GM23338 (cell line): ENCODE results near the gene KRTAP4-3. TPM values are rescaled to one million over a fixed set of nuclear protein-coding genes. Genes with fewer than 3 reads are reported as not detected.
A peak's percentile ranks its signal among the peaks of the same experiment; 100 is the strongest.
"Not testable (repeated sequence)": the region's sequence is repeated elsewhere in the genome, so short reads cannot be mapped to it uniquely, and the experiment has no call there.

ENCODE experiments used
- ATAC-seq: fragments of 200-7000 bp; cut with Tn5 transposase; 3 replicates; pipeline ENCODE4 v1.9.1; 2020
- DNase-seq: peaks from one replicate; pipeline ENCODE4 v3.0.0-alpha.2; 2015; ENCODE audit warnings: low spot score
- H2AFZ ChIP-seq: fragments of 200-600 bp; sonication (generic); 2 replicates; pipeline ENCODE4 v1.8.0; 2016; ENCODE audit warnings: antibody characterized with exemption, mild to moderate bottlenecking, moderate library complexity
- H3F3A ChIP-seq: fragments of 200-600 bp; sonication (generic); replicated peaks from 2 replicates; pipeline ENCODE4 v1.8.0; 2017; ENCODE audit warnings: antibody characterized with exemption, mixed run types, low read depth
- H3K27ac ChIP-seq: fragments of 200-600 bp; sonication (generic); 2 replicates; pipeline ENCODE4 v1.6.1; 2016; ENCODE audit warnings: low read depth
- H3K27me3 ChIP-seq: fragments of 200-600 bp; sonication (generic); 2 replicates; pipeline ENCODE4 v1.8.0; 2016; ENCODE audit warnings: mild to moderate bottlenecking, mixed run types, moderate library complexity; ENCODE audit not compliant: insufficient read depth
- H3K36me3 ChIP-seq: fragments of 200-600 bp; sonication (generic); 2 replicates; pipeline ENCODE4 v1.8.0; 2016; ENCODE audit warnings: mild to moderate bottlenecking; ENCODE audit not compliant: insufficient read depth
- H3K4me1 ChIP-seq: fragments of 200-600 bp; sonication (generic); 2 replicates; pipeline ENCODE4 v1.8.0; 2016; ENCODE audit warnings: mild to moderate bottlenecking, moderate library complexity; ENCODE audit not compliant: insufficient read depth
- H3K4me2 ChIP-seq: fragments of 200-600 bp; sonication (generic); 2 replicates; pipeline ENCODE4 v1.7.1; 2017; ENCODE audit warnings: mixed run types
- H3K4me3 ChIP-seq: fragments of 200-600 bp; sonication (generic); 2 replicates; pipeline ENCODE4 v1.6.1; 2016; ENCODE audit warnings: mixed run types
- H3K79me2 ChIP-seq: fragments of 200-600 bp; sonication (generic); replicated peaks from 2 replicates; pipeline ENCODE4 v1.8.0; 2017; ENCODE audit warnings: mild to moderate bottlenecking; ENCODE audit not compliant: insufficient read depth
- H3K9me2 ChIP-seq: fragments of 200-600 bp; sonication (generic); 2 replicates; pipeline ENCODE4 v1.8.0; 2017; ENCODE audit not compliant: insufficient read depth
- H4K20me1 ChIP-seq: fragments of 200-600 bp; sonication (generic); replicated peaks from 2 replicates; pipeline ENCODE4 v1.8.0; 2017; ENCODE audit warnings: mild to moderate bottlenecking; ENCODE audit not compliant: insufficient read depth
- H3K27ac Mint-ChIP-seq: 2 replicates; pipeline ENCODE4 v1.8.0; 2020; ENCODE audit warnings: inconsistent platforms, mild to moderate bottlenecking, moderate library complexity, mixed read lengths
- H3K27me3 Mint-ChIP-seq: 3 replicates; pipeline ENCODE4 v1.8.0; 2022; ENCODE audit warnings: low read depth, mild to moderate bottlenecking, moderate library complexity, mixed read lengths, inconsistent platforms; ENCODE audit not compliant: insufficient read depth, poor library complexity
- H3K36me3 Mint-ChIP-seq: 3 replicates; pipeline ENCODE4 v1.8.0; 2021; ENCODE audit warnings: low read depth, mild to moderate bottlenecking, inconsistent platforms, moderate library complexity, mixed read lengths
- H3K4me1 Mint-ChIP-seq: 3 replicates; pipeline ENCODE4 v1.8.0; 2020; ENCODE audit warnings: mild to moderate bottlenecking, inconsistent platforms, mixed read lengths
- H3K4me3 Mint-ChIP-seq: 3 replicates; pipeline ENCODE4 v1.8.0; 2021; ENCODE audit warnings: moderate library complexity, mild to moderate bottlenecking, inconsistent platforms, mixed read lengths
- H3K9me3 Mint-ChIP-seq: 3 replicates; pipeline ENCODE4 v1.8.0; 2020; ENCODE audit warnings: moderate library complexity, mild to moderate bottlenecking, inconsistent platforms, mixed read lengths
- polyA plus RNA-seq: library from polyadenylated mRNA; unstranded; fragments of >200 nt; fragmentation: Nextera tagmentation; extraction: Ambion mirVana; gene quantifications from 2 replicates; pipeline ENCODE4 v1.2.1, GENCODE V29; 2016
- small RNA-seq: library from RNA; depleted of rRNA; stranded (forward); fragments of <200 nt; gene quantifications from one replicate; pipeline ENCODE3, GENCODE V24; 2014; ENCODE audit warnings: low replicate concordance
- total RNA-seq: library from RNA; depleted of rRNA; stranded (reverse); fragments of >200 nt; shearing (Covaris generic); gene quantifications from 2 replicates; pipeline ENCODE4 v1.2.3, GENCODE V29; 2014; rRNA removed
- TF ChIP-seq, protein P1 (sequence below): IDR thresholded peaks from 2 replicates; pipeline ENCODE4 v1.6.1; 2016; ENCODE audit warnings: antibody characterized with exemption

KRTAP4-3 gene
- total and polyA plus RNA-seq, 2 experiments from 2014 or later = not detected

- no peaks in the 10 kb centered on the region; the same call in 1 of the 2 replicates for H3K36me3 ChIP-seq
- H3K4me1 ChIP-seq = 0 out of 2 replicates have a peak, but pooled peaks cover 4% of the 10 kb centered on the region
- Mint-ChIP-seq H3K4me3 (no peak overlapping the region), H3K9me3 (peaks cover 5% of the 10 kb centered on the region; the same call in 2 of the 3 replicates), H3K36me3 (peaks cover 13% of the 10 kb centered on the region), H3K4me1 (peaks cover 33% of the 10 kb centered on the region), H3K27ac (no peak overlapping the region), H3K27me3 (peaks cover 6% of the 10 kb centered on the region)
- no peaks in the 10 kb centered on the region for H3K9me2 ChIP-seq
- TF ChIP-seq, protein P1, sequence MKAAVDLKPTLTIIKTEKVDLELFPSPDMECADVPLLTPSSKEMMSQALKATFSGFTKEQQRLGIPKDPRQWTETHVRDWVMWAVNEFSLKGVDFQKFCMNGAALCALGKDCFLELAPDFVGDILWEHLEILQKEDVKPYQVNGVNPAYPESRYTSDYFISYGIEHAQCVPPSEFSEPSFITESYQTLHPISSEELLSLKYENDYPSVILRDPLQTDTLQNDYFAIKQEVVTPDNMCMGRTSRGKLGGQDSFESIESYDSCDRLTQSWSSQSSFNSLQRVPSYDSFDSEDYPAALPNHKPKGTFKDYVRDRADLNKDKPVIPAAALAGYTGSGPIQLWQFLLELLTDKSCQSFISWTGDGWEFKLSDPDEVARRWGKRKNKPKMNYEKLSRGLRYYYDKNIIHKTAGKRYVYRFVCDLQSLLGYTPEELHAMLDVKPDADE = no peak
- H2AFZ ChIP-seq = no peak overlapping the region
- H3K27ac ChIP-seq = no peak overlapping the region
- no peaks in the 10 kb centered on the region for H4K20me1 ChIP-seq
- ATAC-seq = no peak
- no peak overlapping the region for H3K4me3 ChIP-seq
- no peaks in the 10 kb centered on the region for H3K79me2 ChIP-seq
- no peak overlapping the region for H3K4me2 ChIP-seq
- H3F3A ChIP-seq = no peaks in the 10 kb centered on the region
- no peak for DNase-seq
- no peaks in the 10 kb centered on the region for H3K27me3 ChIP-seq
These were observed 49.3 kb downstream of the KRTAP4-3 start for GRCh38 chr17:41118721-41119120.

GRCh38 chr17:41117846-41118386 is 50.1 kb downstream of the KRTAP4-3 start, which contains the start of gene KRTAP4-11:
Gene KRTAP4-11 (minus strand): TSS chr17:41118373. CDS start chr17:41118315, 58 bp downstream.
- not testable (repeated sequence) for H3K4me3 Mint-ChIP-seq, H3K9me2 ChIP-seq, H3K4me2 ChIP-seq, DNase-seq, H3K27ac ChIP-seq, H4K20me1 ChIP-seq, H3K27me3 ChIP-seq, H3K4me1 ChIP-seq, H3K27me3 Mint-ChIP-seq, H3F3A ChIP-seq, H2AFZ ChIP-seq, ATAC-seq, H3K79me2 ChIP-seq, H3K36me3 ChIP-seq, H3K4me3 ChIP-seq
- H3K9me3 Mint-ChIP-seq = peaks cover 13% of the 10 kb centered on the region
- H3K27ac Mint-ChIP-seq = peak within 1 kb of the TSS; percentile 66; the same call in 1 of the 2 replicates
- peaks cover 28% of the 10 kb centered on the region for H3K4me1 Mint-ChIP-seq
- peaks cover 20% of the 10 kb centered on the region for H3K36me3 Mint-ChIP-seq

Small RNA genes within 50 kb of the gene (small RNA-seq; reads per million reads assigned to genes)
- gene KRTAP4-17P = not detected

Other genes starting within 250 kb of the KRTAP4-3 start
Only the 30 nearest of the 40 such genes appear.
- not detected in 2 replicates for gene KRTAP1-5, start 141.0 kb downstream of the KRTAP4-3 start, total RNA-seq
- not detected in 2 replicates for gene KRTAP1-5, start 141.0 kb downstream of the KRTAP4-3 start, polyA plus RNA-seq
- gene KRTAP1-4, start 138.0 kb downstream of the KRTAP4-3 start, total RNA-seq = not detected in 2 replicates
- gene KRTAP1-4, start 138.0 kb downstream of the KRTAP4-3 start, polyA plus RNA-seq = not detected in 2 replicates
- gene KRTAP1-3, start 133.3 kb downstream of the KRTAP4-3 start, total RNA-seq = not detected in 2 replicates
- gene KRTAP1-3, start 133.3 kb downstream of the KRTAP4-3 start, polyA plus RNA-seq = not detected in 2 replicates
- gene KRTAP1-1, start 126.8 kb downstream of the KRTAP4-3 start, total RNA-seq = not detected in 2 replicates
- not detected in 2 replicates for gene KRTAP1-1, start 126.8 kb downstream of the KRTAP4-3 start, polyA plus RNA-seq
- gene KRTAP2-1, start 120.9 kb downstream of the KRTAP4-3 start, total RNA-seq = not detected in 2 replicates
- not detected in 2 replicates for gene KRTAP2-1, start 120.9 kb downstream of the KRTAP4-3 start, polyA plus RNA-seq
- gene KRTAP2-2, start 113.0 kb downstream of the KRTAP4-3 start, total RNA-seq = not detected in 2 replicates
- gene KRTAP2-2, start 113.0 kb downstream of the KRTAP4-3 start, polyA plus RNA-seq = not detected in 2 replicates
- not detected in 2 replicates for gene KRTAP2-3, start 108.1 kb downstream of the KRTAP4-3 start, total RNA-seq
- not detected in 2 replicates for gene KRTAP2-3, start 108.1 kb downstream of the KRTAP4-3 start, polyA plus RNA-seq
- not detected in 2 replicates for gene KRTAP2-4, start 102.3 kb downstream of the KRTAP4-3 start, total RNA-seq
- not detected in 2 replicates for gene KRTAP2-4, start 102.3 kb downstream of the KRTAP4-3 start, polyA plus RNA-seq
- gene KRTAP4-7, start 84.1 kb downstream of the KRTAP4-3 start, total RNA-seq = not detected in 2 replicates
- not detected in 2 replicates for gene KRTAP4-7, start 84.1 kb downstream of the KRTAP4-3 start, polyA plus RNA-seq
- gene KRTAP4-8, start 70.1 kb downstream of the KRTAP4-3 start, total RNA-seq = not detected in 2 replicates
- gene KRTAP4-8, start 70.1 kb downstream of the KRTAP4-3 start, polyA plus RNA-seq = not detected in 2 replicates
- not detected in 2 replicates for gene KRTAP4-16, start 66.0 kb downstream of the KRTAP4-3 start, total RNA-seq
- gene KRTAP4-16, start 66.0 kb downstream of the KRTAP4-3 start, polyA plus RNA-seq = not detected in 2 replicates
- not detected in 2 replicates for gene KRTAP4-9, start 62.8 kb downstream of the KRTAP4-3 start, total RNA-seq
- gene KRTAP4-9, start 62.8 kb downstream of the KRTAP4-3 start, polyA plus RNA-seq = not detected in 2 replicates
- not detected in 2 replicates for gene KRTAP4-11, start 49.8 kb downstream of the KRTAP4-3 start, total RNA-seq
- gene KRTAP4-11, start 49.8 kb downstream of the KRTAP4-3 start, polyA plus RNA-seq = not detected in 2 replicates
- gene KRTAP4-12, start 44.0 kb downstream of the KRTAP4-3 start, total RNA-seq = not detected in 2 replicates
- not detected in 2 replicates for gene KRTAP4-12, start 44.0 kb downstream of the KRTAP4-3 start, polyA plus RNA-seq
- gene KRTAP4-6, start 27.7 kb downstream of the KRTAP4-3 start, total RNA-seq = not detected in 2 replicates
- gene KRTAP4-6, start 27.7 kb downstream of the KRTAP4-3 start, polyA plus RNA-seq = not detected in 2 replicates
- not detected in 2 replicates for gene KRTAP4-5, start 18.4 kb downstream of the KRTAP4-3 start, total RNA-seq
- gene KRTAP4-5, start 18.4 kb downstream of the KRTAP4-3 start, polyA plus RNA-seq = not detected in 2 replicates
- not detected in 2 replicates for gene KRTAP4-4, start 7.5 kb downstream of the KRTAP4-3 start, total RNA-seq
- not detected in 2 replicates for gene KRTAP4-4, start 7.5 kb downstream of the KRTAP4-3 start, polyA plus RNA-seq
- not detected in 2 replicates for gene KRTAP4-2, start 10.0 kb upstream of the KRTAP4-3 start, total RNA-seq
- gene KRTAP4-2, start 10.0 kb upstream of the KRTAP4-3 start, polyA plus RNA-seq = not detected in 2 replicates
- gene KRTAP4-1, start 16.7 kb upstream of the KRTAP4-3 start, total RNA-seq = not detected in 2 replicates
- gene KRTAP4-1, start 16.7 kb upstream of the KRTAP4-3 start, polyA plus RNA-seq = not detected in 2 replicates
- not detected in 2 replicates for gene KRTAP9-1, start 21.7 kb upstream of the KRTAP4-3 start, total RNA-seq
- not detected in 2 replicates for gene KRTAP9-1, start 21.7 kb upstream of the KRTAP4-3 start, polyA plus RNA-seq
- gene KRTAP9-2, start 58.4 kb upstream of the KRTAP4-3 start, total RNA-seq = not detected in 2 replicates
- gene KRTAP9-2, start 58.4 kb upstream of the KRTAP4-3 start, polyA plus RNA-seq = not detected in 2 replicates
- not detected in 2 replicates for gene KRTAP9-3, start 64.2 kb upstream of the KRTAP4-3 start, total RNA-seq
- not detected in 2 replicates for gene KRTAP9-3, start 64.2 kb upstream of the KRTAP4-3 start, polyA plus RNA-seq
- not detected in 2 replicates for gene KRTAP9-8, start 69.8 kb upstream of the KRTAP4-3 start, total RNA-seq
- gene KRTAP9-8, start 69.8 kb upstream of the KRTAP4-3 start, polyA plus RNA-seq = not detected in 2 replicates
- gene KRTAP9-4, start 81.5 kb upstream of the KRTAP4-3 start, total RNA-seq = not detected in 2 replicates
- gene KRTAP9-4, start 81.5 kb upstream of the KRTAP4-3 start, polyA plus RNA-seq = not detected in 2 replicates
- gene KRTAP9-9, start 87.2 kb upstream of the KRTAP4-3 start, total RNA-seq = not detected in 2 replicates
- gene KRTAP9-9, start 87.2 kb upstream of the KRTAP4-3 start, polyA plus RNA-seq = not detected in 2 replicates
- not detected in 2 replicates for gene KRTAP9-6, start 97.2 kb upstream of the KRTAP4-3 start, total RNA-seq
- gene KRTAP9-6, start 97.2 kb upstream of the KRTAP4-3 start, polyA plus RNA-seq = not detected in 2 replicates
- gene KRTAP9-7, start 107.5 kb upstream of the KRTAP4-3 start, total RNA-seq = not detected in 2 replicates
- not detected in 2 replicates for gene KRTAP9-7, start 107.5 kb upstream of the KRTAP4-3 start, polyA plus RNA-seq
- gene KRTAP29-1, start 134.6 kb upstream of the KRTAP4-3 start, total RNA-seq = not detected in 2 replicates
- gene KRTAP29-1, start 134.6 kb upstream of the KRTAP4-3 start, polyA plus RNA-seq = not detected in 2 replicates
- gene KRTAP16-1, start 141.1 kb upstream of the KRTAP4-3 start, total RNA-seq = not detected in 2 replicates
- gene KRTAP16-1, start 141.1 kb upstream of the KRTAP4-3 start, polyA plus RNA-seq = not detected in 2 replicates
- gene KRTAP17-1, start 147.5 kb upstream of the KRTAP4-3 start, total RNA-seq = not detected in 2 replicates
- gene KRTAP17-1, start 147.5 kb upstream of the KRTAP4-3 start, polyA plus RNA-seq = not detected in 2 replicates